ENCODE results near the gene IPO7.

The IPO7 gene

GRCh38 chr11:9489080-9489765 lies 104.8 kb downstream of the IPO7 start:
- POLR2A ChIA-PET = no interaction called here
- Histone ChIP-seq H3K4me1 (ENCODE audit: control insufficient read depth, insufficient read depth, low read length) (no peaks in the 10 kb centered on the region), H3K4me3 (ENCODE audit: low read depth, low read length) (no peak overlapping the region), H3K36me3 (ENCODE audit: control insufficient read depth in 2 of 2, insufficient read depth in 1 of 2, low read length in 2 of 2) (peaks cover 4 to 24% of the 10 kb centered on the region in 2 experiments; a peak in 2 of 3 replicates), H3K27ac (ENCODE audit: extremely low read depth, low read depth, low read length) (no peak overlapping the region), H3K9me3 (ENCODE audit: control insufficient read depth, insufficient read depth, low read depth, low read length) (no peaks in the 10 kb centered on the region)
- CTCF ChIA-PET = interaction anchor here (0.6 to 1.9 kb wide), 6 partner anchors 10 to 1506 kb away, joined by 3 to 7 read pairs (median 4); no protein-coding TSS in a partner anchor
- no peak for TF ChIP-seq ZBTB21 (tag by site-specific recombination; IDR thresholded peaks at IDR 0.05)

- TF ChIP-seq ZNF768 (tag by site-specific recombination; IDR thresholded peaks at IDR 0.05) (no peak), ZNF837 (tag by site-specific recombination; IDR thresholded peaks at IDR 0.05) (no peak), GLIS2 (tag by site-specific recombination; IDR thresholded peaks at IDR 0.05) (no peak), ZNF654 (tag by site-specific recombination; IDR thresholded peaks at IDR 0.05; ENCODE audit: low read depth) (no peak), ZNF660 (tag by site-specific recombination; IDR thresholded peaks at IDR 0.05) (no peak), TRIM28 (IDR thresholded peaks at IDR 0.05; ENCODE audit: borderline replicate concordance, low read length) (no peak), ZNF544 (tag by site-specific recombination; IDR thresholded peaks at IDR 0.05) (no peak), ZNF621 (tag by site-specific recombination; IDR thresholded peaks at IDR 0.05) (no peak), ZNF274 (IDR thresholded peaks at IDR 0.05; ENCODE audit: low read length) (no peak), ZNF274 (tag by site-specific recombination; IDR thresholded peaks at IDR 0.05; ENCODE audit: borderline replicate concordance) (no peak), INSM2 (tag by site-specific recombination; IDR thresholded peaks at IDR 0.05) (no peak)
- TF ChIP-seq, protein P1, sequence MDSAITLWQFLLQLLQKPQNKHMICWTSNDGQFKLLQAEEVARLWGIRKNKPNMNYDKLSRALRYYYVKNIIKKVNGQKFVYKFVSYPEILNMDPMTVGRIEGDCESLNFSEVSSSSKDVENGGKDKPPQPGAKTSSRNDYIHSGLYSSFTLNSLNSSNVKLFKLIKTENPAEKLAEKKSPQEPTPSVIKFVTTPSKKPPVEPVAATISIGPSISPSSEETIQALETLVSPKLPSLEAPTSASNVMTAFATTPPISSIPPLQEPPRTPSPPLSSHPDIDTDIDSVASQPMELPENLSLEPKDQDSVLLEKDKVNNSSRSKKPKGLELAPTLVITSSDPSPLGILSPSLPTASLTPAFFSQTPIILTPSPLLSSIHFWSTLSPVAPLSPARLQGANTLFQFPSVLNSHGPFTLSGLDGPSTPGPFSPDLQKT (IDR thresholded peaks at IDR 0.05; ENCODE audit: borderline replicate concordance, low read depth, low read length) = no peak
- TF ChIP-seq, protein P2, sequence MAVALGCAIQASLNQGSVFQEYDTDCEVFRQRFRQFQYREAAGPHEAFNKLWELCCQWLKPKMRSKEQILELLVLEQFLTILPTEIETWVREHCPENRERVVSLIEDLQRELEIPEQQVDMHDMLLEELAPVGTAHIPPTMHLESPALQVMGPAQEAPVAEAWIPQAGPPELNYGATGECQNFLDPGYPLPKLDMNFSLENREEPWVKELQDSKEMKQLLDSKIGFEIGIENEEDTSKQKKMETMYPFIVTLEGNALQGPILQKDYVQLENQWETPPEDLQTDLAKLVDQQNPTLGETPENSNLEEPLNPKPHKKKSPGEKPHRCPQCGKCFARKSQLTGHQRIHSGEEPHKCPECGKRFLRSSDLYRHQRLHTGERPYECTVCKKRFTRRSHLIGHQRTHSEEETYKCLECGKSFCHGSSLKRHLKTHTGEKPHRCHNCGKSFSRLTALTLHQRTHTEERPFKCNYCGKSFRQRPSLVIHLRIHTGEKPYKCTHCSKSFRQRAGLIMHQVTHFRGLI (tag by site-specific recombination; IDR thresholded peaks at IDR 0.05) = no peak
- TF ChIP-seq, protein P3, sequence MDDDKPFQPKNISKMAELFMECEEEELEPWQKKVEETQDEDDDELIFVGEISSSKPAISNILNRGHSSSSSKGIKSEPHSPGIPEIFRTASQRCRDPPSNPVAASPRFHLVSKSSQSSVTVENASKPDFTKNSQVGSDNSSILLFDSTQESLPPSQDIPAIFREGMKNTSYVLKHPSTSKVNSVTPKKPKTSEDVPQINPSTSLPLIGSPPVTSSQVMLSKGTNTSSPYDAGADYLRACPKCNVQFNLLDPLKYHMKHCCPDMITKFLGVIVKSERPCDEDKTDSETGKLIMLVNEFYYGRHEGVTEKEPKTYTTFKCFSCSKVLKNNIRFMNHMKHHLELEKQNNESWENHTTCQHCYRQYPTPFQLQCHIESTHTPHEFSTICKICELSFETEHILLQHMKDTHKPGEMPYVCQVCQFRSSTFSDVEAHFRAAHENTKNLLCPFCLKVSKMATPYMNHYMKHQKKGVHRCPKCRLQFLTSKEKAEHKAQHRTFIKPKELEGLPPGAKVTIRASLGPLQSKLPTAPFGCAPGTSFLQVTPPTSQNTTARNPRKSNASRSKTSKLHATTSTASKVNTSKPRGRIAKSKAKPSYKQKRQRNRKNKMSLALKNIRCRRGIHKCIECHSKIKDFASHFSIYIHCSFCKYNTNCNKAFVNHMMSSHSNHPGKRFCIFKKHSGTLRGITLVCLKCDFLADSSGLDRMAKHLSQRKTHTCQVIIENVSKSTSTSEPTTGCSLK (tag by site-specific recombination; IDR thresholded peaks at IDR 0.05) = no peak
- H3K9me3 ChIP-seq (ENCODE audit: control insufficient read depth, insufficient read depth, low read depth, low read length) = no peaks in the 10 kb centered on the region
- no peak overlapping the region for H3K4me3 ChIP-seq (ENCODE audit: low read depth, low read length)
- H3K27ac ChIP-seq (ENCODE audit: extremely low read depth, low read depth, low read length) = no peak overlapping the region
- ChIA-PET CTCF (interaction anchor here (0.7 to 1.9 kb wide), 3 partner anchors 11 to 84 kb away, joined by 7 read pairs; no protein-coding TSS in a partner anchor), POLR2A (interaction anchor here (1.0 kb wide), 1 partner anchor 30 kb away, joined by 3 read pairs; the partner anchor contains the start of gene ZNF143)
- H3K4me1 ChIP-seq (ENCODE audit: control insufficient read depth, insufficient read depth, low read length) = no peaks in the 10 kb centered on the region
- peaks cover 8 to 33% of the 10 kb centered on the region in 2 experiments; a peak in 2 of 3 replicates for H3K36me3 ChIP-seq (ENCODE audit: control insufficient read depth in 2 of 2, insufficient read depth in 1 of 2, low read length in 2 of 2)
Observed at GRCh38 chr11:9490376-9490775, 105.9 kb downstream of the IPO7 start.

Measured in HEK293 (cell line).